Tibial nerve (tissue), 4 donors: ENCODE results near the gene TMEM171. TPM values are rescaled to one million over a fixed set of nuclear protein-coding genes. Genes with fewer than 3 reads are reported as not detected.

Source experiments
- DNase-seq, 2 donors: peaks; one replicate each; pipeline ENCODE4 v3.0.0-alpha.2; 2019; ENCODE audit warnings: low spot score in 2 of 2
- H3K27ac ChIP-seq, 4 donors: fragments of 200-600 bp; sonication (generic) in 3 of 4; one replicate each; pipeline ENCODE4 v1.5.1; 2017 to 2019; ENCODE audit warnings: mild to moderate bottlenecking in 1 of 4
- H3K27me3 ChIP-seq, 2 donors: fragments of 200-600 bp; sonication (generic) in 1 of 2; one replicate each; pipeline versions ENCODE4 v1.5.1 to v1.6.0; 2017 to 2019
- H3K36me3 ChIP-seq, 3 donors: fragments of 200-600 bp; sonication (generic); one replicate each; pipeline ENCODE4 v1.5.1; 2018 to 2019
- H3K4me1 ChIP-seq, 4 donors: fragments of 200-600 bp; sonication (generic) in 3 of 4; one replicate each; pipeline ENCODE4 v1.5.1; 2017 to 2019
- H3K4me3 ChIP-seq, 4 donors: fragments of 200-600 bp; sonication (generic) in 3 of 4; one replicate each; pipeline ENCODE4 v1.5.1; 2017 to 2019; ENCODE audit warnings: mild to moderate bottlenecking in 1 of 4, moderate library complexity in 1 of 4
- H3K9me3 ChIP-seq, 4 donors: fragments of 200-600 bp; sonication (generic) in 3 of 4; one replicate each; pipeline ENCODE4 v1.5.1; 2017 to 2019
- EP300 ChIP-seq, 2 donors: sonication (generic); formaldehyde crosslinking; IDR thresholded peaks; one replicate each; pipeline ENCODE4 v1.6.1; 2017; ENCODE audit warnings: antibody characterized with exemption in 2 of 2, mild to moderate bottlenecking in 1 of 2
- POLR2A ChIP-seq, 2 donors: fragments of 450-650 bp; IDR thresholded peaks; one replicate each; pipeline ENCODE4 v1.6.1; 2017; ENCODE audit warnings: antibody characterized with exemption in 2 of 2, mild to moderate bottlenecking in 2 of 2, moderate library complexity in 2 of 2
- WGBS, 2 donors: methylation state at CpG; one replicate each; pipeline ENCODE4 v1.1.5; 2018; 5-methylcytosine and 5-hydroxymethylcytosine counted together
- total RNA-seq, 4 donors: library from RNA; depleted of rRNA; stranded (reverse); fragments of >200 nt; gene quantifications; one replicate each; pipeline ENCODE4 v1.1.0, GENCODE V29; 2016
- TF ChIP-seq, protein P1 (sequence below), 5 experiments: fragments of 200-600 bp in 3 of 5; fragments of 450-650 bp in 2 of 5; sonication (generic) in 3 of 5; IDR thresholded peaks; one replicate each; pipeline ENCODE4 v1.5.1; 2016 to 2019; ENCODE audit warnings: antibody characterized with exemption in 5 of 5, mild to moderate bottlenecking in 3 of 5, moderate library complexity in 2 of 5

The TMEM171 gene, protein sequence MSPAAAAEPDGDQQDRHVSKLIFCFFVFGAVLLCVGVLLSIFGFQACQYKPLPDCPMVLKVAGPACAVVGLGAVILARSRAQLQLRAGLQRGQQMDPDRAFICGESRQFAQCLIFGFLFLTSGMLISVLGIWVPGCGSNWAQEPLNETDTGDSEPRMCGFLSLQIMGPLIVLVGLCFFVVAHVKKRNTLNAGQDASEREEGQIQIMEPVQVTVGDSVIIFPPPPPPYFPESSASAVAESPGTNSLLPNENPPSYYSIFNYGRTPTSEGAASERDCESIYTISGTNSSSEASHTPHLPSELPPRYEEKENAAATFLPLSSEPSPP
- under 1 TPM in 2 of 4 donors, not detected in 2; 0.66 to 0.90 TPM for total RNA-seq

DNA sequence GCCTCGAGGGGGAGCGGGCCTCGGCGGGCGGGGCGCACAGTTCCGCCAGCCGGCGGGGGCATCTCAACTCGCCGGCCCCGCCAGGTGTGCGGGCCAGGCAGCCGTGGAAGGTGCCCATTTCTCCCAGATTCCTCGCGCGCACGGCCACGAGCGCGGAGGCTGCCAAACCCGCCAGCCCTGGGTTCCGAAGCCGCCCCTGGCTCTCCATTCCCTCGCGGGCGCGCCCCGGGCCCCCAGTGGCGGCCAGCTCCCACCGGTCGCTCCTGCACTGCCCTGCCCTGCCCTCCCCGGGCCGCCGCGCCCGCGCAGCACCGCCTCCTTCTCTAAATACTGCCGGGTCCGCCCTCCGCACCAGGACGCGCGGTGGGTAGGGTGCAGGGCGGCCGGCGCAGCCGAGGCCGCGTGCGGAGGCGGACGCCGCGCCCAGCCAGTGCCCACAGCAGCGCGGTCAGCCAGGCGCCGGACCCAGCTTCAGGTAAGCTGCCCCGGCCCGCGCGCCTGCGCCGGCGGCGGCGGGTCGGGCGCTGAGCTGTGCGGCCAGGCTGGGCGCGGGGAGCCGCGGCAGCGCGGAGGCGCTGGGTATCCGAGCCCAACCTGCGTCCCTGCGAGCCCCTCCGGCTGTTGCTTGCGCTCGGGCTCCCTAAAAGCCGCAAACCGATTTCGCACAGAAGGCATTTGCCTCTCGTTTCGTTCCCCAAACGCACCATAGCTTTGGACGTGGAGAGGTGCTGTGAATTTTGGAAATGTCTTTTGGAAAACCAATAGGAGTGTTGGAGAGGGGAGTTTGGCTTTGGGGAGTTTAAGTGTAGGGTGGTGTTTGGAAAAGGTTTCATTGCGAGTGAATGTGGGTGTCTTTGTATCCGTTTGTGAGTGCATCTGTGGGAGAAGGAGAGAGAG, at the start of gene TMEM171:
Gene TMEM171, plus strand, starts transcription at position 354 of the 897 bp plus-strand sequence. CDS start 2,799 bp downstream, outside the sequence.
- DNase-seq, result no peak
- Histone ChIP-seq H3K27ac (peak within 1 kb of the TSS in 2 of 4 donors; percentile 16 to 82), H3K27me3 (peaks cover 0 to 26% of the 10 kb centered on the region in 2 donors), H3K9me3 (peaks cover 0 to 7% (median 0%) of the 10 kb centered on the region in 4 donors), H3K4me3 (peak within 1 kb of the TSS; percentile 3 to 62 (median 36)), H3K36me3 (no peaks in the 10 kb centered on the region), H3K4me1 (peaks cover 0 to 17% (median 7%) of the 10 kb centered on the region in 4 donors)
- TF ChIP-seq EP300 (IDR thresholded peaks at IDR 0.05) (no peak), POLR2A (IDR thresholded peaks at IDR 0.05) (no peak)
- TF ChIP-seq, protein P1, sequence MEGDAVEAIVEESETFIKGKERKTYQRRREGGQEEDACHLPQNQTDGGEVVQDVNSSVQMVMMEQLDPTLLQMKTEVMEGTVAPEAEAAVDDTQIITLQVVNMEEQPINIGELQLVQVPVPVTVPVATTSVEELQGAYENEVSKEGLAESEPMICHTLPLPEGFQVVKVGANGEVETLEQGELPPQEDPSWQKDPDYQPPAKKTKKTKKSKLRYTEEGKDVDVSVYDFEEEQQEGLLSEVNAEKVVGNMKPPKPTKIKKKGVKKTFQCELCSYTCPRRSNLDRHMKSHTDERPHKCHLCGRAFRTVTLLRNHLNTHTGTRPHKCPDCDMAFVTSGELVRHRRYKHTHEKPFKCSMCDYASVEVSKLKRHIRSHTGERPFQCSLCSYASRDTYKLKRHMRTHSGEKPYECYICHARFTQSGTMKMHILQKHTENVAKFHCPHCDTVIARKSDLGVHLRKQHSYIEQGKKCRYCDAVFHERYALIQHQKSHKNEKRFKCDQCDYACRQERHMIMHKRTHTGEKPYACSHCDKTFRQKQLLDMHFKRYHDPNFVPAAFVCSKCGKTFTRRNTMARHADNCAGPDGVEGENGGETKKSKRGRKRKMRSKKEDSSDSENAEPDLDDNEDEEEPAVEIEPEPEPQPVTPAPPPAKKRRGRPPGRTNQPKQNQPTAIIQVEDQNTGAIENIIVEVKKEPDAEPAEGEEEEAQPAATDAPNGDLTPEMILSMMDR (IDR thresholded peaks at IDR 0.05), result no peak
- WGBS, 2 donors, result 0 to 2% methylated on average over 34 to 45 of the region's 94 CpGs

DNA sequence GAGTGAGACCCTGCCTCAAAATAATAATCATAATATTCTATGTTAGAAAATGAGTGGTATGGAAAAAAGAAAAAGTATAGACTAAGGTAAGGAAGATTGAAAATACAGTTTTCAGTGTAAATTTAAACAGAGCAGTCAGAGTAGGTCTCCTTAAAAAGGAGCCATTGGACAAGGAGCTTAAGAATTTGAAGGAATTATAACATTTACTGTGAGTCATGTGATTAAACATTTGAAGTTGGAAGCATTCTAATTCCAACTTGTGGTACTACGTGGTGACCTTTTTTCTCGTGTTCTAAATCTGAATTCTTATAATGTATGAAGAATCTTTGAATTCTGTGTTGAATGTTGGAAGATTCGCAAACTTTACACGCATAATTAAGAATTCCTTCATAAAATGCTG, 39.3 kb upstream of the TMEM171 start:
- H3K4me1 ChIP-seq, result no peaks in the 10 kb centered on the region
- TF ChIP-seq, protein P1 (IDR thresholded peaks at IDR 0.05), result no peak
- TF ChIP-seq EP300 (IDR thresholded peaks at IDR 0.05), result no peak
- TF ChIP-seq POLR2A (IDR thresholded peaks at IDR 0.05), result no peak
- DNase-seq, result no peak
- H3K36me3 ChIP-seq, result peaks cover 0 to 76% (median 7%) of the 10 kb centered on the region in 3 donors
- no peak overlapping the region for H3K4me3 ChIP-seq
- H3K27ac ChIP-seq, result no peak overlapping the region
- H3K9me3 ChIP-seq, result no peaks in the 10 kb centered on the region
- no peaks in the 10 kb centered on the region for H3K27me3 ChIP-seq
- 73 to 85% methylated on average over 4 of the region's 4 CpGs for WGBS, 2 donors

DNA sequence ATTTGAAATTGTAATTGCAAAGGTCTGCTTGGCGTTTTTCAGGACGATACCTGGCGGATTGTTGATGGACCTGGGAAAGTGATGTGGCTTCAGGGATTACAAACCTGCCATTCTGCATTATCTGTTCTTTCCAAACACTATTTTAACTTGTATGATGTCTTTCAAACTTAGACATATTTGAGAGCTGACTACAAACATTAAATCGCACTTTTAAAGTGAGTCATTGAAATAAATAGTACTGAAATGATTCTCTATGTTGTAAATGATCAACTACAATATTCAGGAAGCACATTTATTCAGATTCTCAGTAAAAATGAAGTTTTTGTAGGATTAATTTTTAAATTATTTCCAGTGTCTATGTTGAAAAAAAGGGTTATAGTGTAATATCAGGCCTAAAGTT, 32.3 kb upstream of the TMEM171 start:
- H3K27ac ChIP-seq, result no peak overlapping the region
- no peaks in the 10 kb centered on the region for H3K9me3 ChIP-seq
- no peak overlapping the region for H3K4me3 ChIP-seq
- TF ChIP-seq, protein P1 (IDR thresholded peaks at IDR 0.05), result no peak
- no peak for TF ChIP-seq EP300 (IDR thresholded peaks at IDR 0.05)
- TF ChIP-seq POLR2A (IDR thresholded peaks at IDR 0.05), result no peak
- H3K36me3 ChIP-seq, result peaks cover 0 to 73% (median 0%) of the 10 kb centered on the region in 3 donors
- 95 to 98% methylated on average over 4 of the region's 4 CpGs for WGBS, 2 donors
- H3K27me3 ChIP-seq, result no peaks in the 10 kb centered on the region
- no peaks in the 10 kb centered on the region for H3K4me1 ChIP-seq
- DNase-seq, result no peak

DNA sequence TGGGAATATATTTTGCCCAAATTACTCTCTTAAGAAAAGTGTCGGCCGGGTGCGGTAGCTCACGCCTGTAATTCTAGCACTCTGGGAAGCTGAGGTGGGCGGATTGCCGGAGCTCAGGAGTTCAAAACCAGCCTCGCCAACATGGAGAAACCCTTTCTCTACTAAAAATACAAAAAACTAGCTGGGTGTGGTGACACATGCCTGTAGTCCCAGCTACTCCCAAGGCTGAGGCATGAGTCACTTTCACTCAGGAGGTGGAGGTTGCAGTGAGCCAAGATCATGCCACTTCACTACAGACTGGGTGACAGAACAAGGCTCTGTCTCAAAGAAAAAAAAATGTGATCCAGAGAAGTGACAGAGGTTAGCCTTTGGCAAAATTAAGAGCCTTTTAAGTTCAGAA, 26.4 kb upstream of the TMEM171 start:
- 86 to 93% methylated on average over 7 of the region's 7 CpGs for WGBS, 2 donors
- no peak for DNase-seq
- Histone ChIP-seq H3K9me3 (peaks cover 0 to 23% (median 0%) of the 10 kb centered on the region in 4 donors), H3K4me1 (no peaks in the 10 kb centered on the region), H3K36me3 (peaks cover 0 to 32% (median 0%) of the 10 kb centered on the region in 3 donors), H3K27ac (no peak overlapping the region), H3K4me3 (no peak overlapping the region), H3K27me3 (no peaks in the 10 kb centered on the region)
- TF ChIP-seq EP300 (IDR thresholded peaks at IDR 0.05) (no peak), POLR2A (IDR thresholded peaks at IDR 0.05) (no peak)
- TF ChIP-seq, protein P1 (IDR thresholded peaks at IDR 0.05), result no peak
